ENCODE measurements around the gene TBC1D9. TPM values are rescaled to one million over a fixed set of nuclear protein-coding genes. Genes with fewer than 3 reads are reported as not detected.

TBC1D9 gene
- total RNA-seq, 1 experiment from 2014 or later: 12.5 TPM

GRCh38 chr4:140575489-140575888 lies 180.7 kb downstream of the TBC1D9 start:
- no peak for DNase-seq
- BruUV-seq (replicated peaks): no TSS peak
- Mint-ChIP-seq H3K4me1 (ENCODE audit: low read depth, unreplicated experiment) (no peaks in the 10 kb centered on the region), H3K9me3 (ENCODE audit: unreplicated experiment) (peaks cover 16% of the 10 kb centered on the region), H3K27me3 (ENCODE audit: insufficient read depth, unreplicated experiment) (peaks cover 19% of the 10 kb centered on the region), H3K4me3 (ENCODE audit: unreplicated experiment) (no peak overlapping the region), H3K36me3 (ENCODE audit: insufficient read depth, unreplicated experiment) (no peaks in the 10 kb centered on the region), H3K27ac (ENCODE audit: unreplicated experiment) (no peak overlapping the region)
- ChIA-PET CTCF (no interaction called here), POLR2A (no interaction called here)
- no peak for TF ChIP-seq CTCF (IDR thresholded peaks at IDR 0.05; ENCODE audit: insufficient read depth in 1 of 2, low read depth in 1 of 2, low read length in 1 of 2, severe bottlenecking in 1 of 2, unreplicated experiment in 1 of 2)
- no peaks in the 10 kb centered on the region for H3K36me3 ChIP-seq (ENCODE audit: control insufficient read depth, insufficient read depth, low read length)
- H3K4me1 ChIP-seq: no peaks in the 10 kb centered on the region
- no peaks in the 10 kb centered on the region; the same call in 1 of the 2 replicates for H3K27me3 ChIP-seq (replicated peaks; ENCODE audit: control insufficient read depth, insufficient read depth, low read length)
- H3K4me3 ChIP-seq (ENCODE audit: low read depth, low read length): no peak overlapping the region
- intact Hi-C loops (cut with micrococcal nuclease; ENCODE audit: unreplicated experiment): no loop called here
- H3K9me3 ChIP-seq: peaks cover 7% of the 10 kb centered on the region

- no peak overlapping the region for H3K27ac Mint-ChIP-seq (ENCODE audit: unreplicated experiment)
- intact Hi-C loops (cut with micrococcal nuclease; ENCODE audit: unreplicated experiment): no loop called here
- Histone ChIP-seq H3K9me3 (peaks cover 7% of the 10 kb centered on the region), H3K27me3 (replicated peaks; ENCODE audit: control insufficient read depth, insufficient read depth, low read length) (no peaks in the 10 kb centered on the region), H3K4me3 (ENCODE audit: low read depth, low read length) (no peak overlapping the region), H3K36me3 (ENCODE audit: control insufficient read depth, insufficient read depth, low read length) (no peaks in the 10 kb centered on the region), H3K4me1 (0 out of 2 replicates have a peak, but pooled peaks cover 6% of the 10 kb centered on the region)
- H3K9me3 Mint-ChIP-seq (ENCODE audit: unreplicated experiment): peaks cover 20% of the 10 kb centered on the region
- no peak for DNase-seq
- no peak overlapping the region for H3K4me3 Mint-ChIP-seq (ENCODE audit: unreplicated experiment)
- H3K4me1 Mint-ChIP-seq (ENCODE audit: low read depth, unreplicated experiment): peaks cover 6% of the 10 kb centered on the region
- ChIA-PET POLR2A (no interaction called here), CTCF (no interaction called here)
- H3K36me3 Mint-ChIP-seq (ENCODE audit: insufficient read depth, unreplicated experiment): peaks cover 6% of the 10 kb centered on the region
- H3K27me3 Mint-ChIP-seq (ENCODE audit: insufficient read depth, unreplicated experiment): peaks cover 21% of the 10 kb centered on the region
- no TSS peak for BruUV-seq (replicated peaks)
- TF ChIP-seq CTCF (IDR thresholded peaks at IDR 0.05; ENCODE audit: insufficient read depth in 1 of 2, low read depth in 1 of 2, low read length in 1 of 2, severe bottlenecking in 1 of 2, unreplicated experiment in 1 of 2): no peak
Measured at GRCh38 chr4:140571620-140572019, 184.6 kb downstream of the TBC1D9 start.

Other genes starting within 250 kb of the TBC1D9 start
- gene ELMOD2, start 232.2 kb downstream of the TBC1D9 start, total RNA-seq (2022): 26.2 and 28.1 TPM in 2 replicates
- 0.51 and 0.54 TPM in 2 replicates for gene UCP1, start 187.4 kb downstream of the TBC1D9 start, total RNA-seq (2022)

Measured in Caco-2 (cell line).